Measurements from ENCODE around the gene PRKCQ. TPM values are rescaled to one million over a fixed set of nuclear protein-coding genes. Genes with fewer than 3 reads are reported as not detected.

The PRKCQ gene
- total and polyA plus RNA-seq, 3 donors from 2014 or later: 2.5 to 3.0 (median 2.9) TPM

GRCh38 chr10:6498771-6499170 lies 81.3 kb downstream of the PRKCQ start:
- Histone ChIP-seq H3K4me3 (no peak overlapping the region), H3K4me1 (no peaks in the 10 kb centered on the region), H3K9me3 (no peaks in the 10 kb centered on the region), H3K27me3 (no peaks in the 10 kb centered on the region), H3K36me3 (ENCODE audit: low read depth, missing control alignments) (no peaks in the 10 kb centered on the region), H3K27ac (no peak overlapping the region)
- 91% methylated on average over 2 of the region's 2 CpGs for WGBS, 2 donors
- TF ChIP-seq POLR2A (IDR thresholded peaks at IDR 0.05) (no peak), CTCF (IDR thresholded peaks at IDR 0.05) (no peak)
- intact Hi-C loops (cut with DNase I; ENCODE audit: low total_unique reads): no loop called here
- DNase-seq: no peak

- Histone ChIP-seq H3K27me3 (no peaks in the 10 kb centered on the region), H3K4me1 (no peaks in the 10 kb centered on the region), H3K9me3 (no peaks in the 10 kb centered on the region), H3K36me3 (ENCODE audit: low read depth, missing control alignments) (no peaks in the 10 kb centered on the region), H3K27ac (no peak overlapping the region), H3K4me3 (no peak overlapping the region)
- intact Hi-C loops (cut with DNase I; ENCODE audit: low total_unique reads): no loop called here
- WGBS, 2 donors: 83 to 94% methylated on average over 4 of the region's 4 CpGs
- DNase-seq: no peak
- TF ChIP-seq POLR2A (IDR thresholded peaks at IDR 0.05): no peak
- TF ChIP-seq CTCF (IDR thresholded peaks at IDR 0.05): no peak
Measured at GRCh38 chr10:6497620-6498019, 82.5 kb downstream of the PRKCQ start.

GRCh38 chr10:6494936-6495592 lies 85.0 kb downstream of the PRKCQ start:
- no peak for DNase-seq
- TF ChIP-seq CTCF (IDR thresholded peaks at IDR 0.05) (no peak), POLR2A (IDR thresholded peaks at IDR 0.05) (no peak)
- H3K9me3 ChIP-seq: no peaks in the 10 kb centered on the region
- no peaks in the 10 kb centered on the region for H3K36me3 ChIP-seq (ENCODE audit: low read depth, missing control alignments)
- no peaks in the 10 kb centered on the region for H3K4me1 ChIP-seq
- WGBS, 2 donors: 90 to 93% methylated on average over 13 of the region's 13 CpGs
- intact Hi-C loops (cut with DNase I; ENCODE audit: low total_unique reads): no loop called here
- H3K4me3 ChIP-seq: no peak overlapping the region
- no peaks in the 10 kb centered on the region for H3K27me3 ChIP-seq
- H3K27ac ChIP-seq: no peak overlapping the region

GRCh38 chr10:6494442-6494819 lies 85.6 kb downstream of the PRKCQ start:
- Histone ChIP-seq H3K4me3 (no peak overlapping the region), H3K27ac (no peak overlapping the region), H3K27me3 (no peaks in the 10 kb centered on the region), H3K9me3 (no peaks in the 10 kb centered on the region), H3K4me1 (no peaks in the 10 kb centered on the region), H3K36me3 (ENCODE audit: low read depth, missing control alignments) (no peaks in the 10 kb centered on the region)
- TF ChIP-seq POLR2A (IDR thresholded peaks at IDR 0.05) (no peak), CTCF (IDR thresholded peaks at IDR 0.05) (no peak)
- intact Hi-C loops (cut with DNase I; ENCODE audit: low total_unique reads): no loop called here
- 67 to 84% methylated on average over 2 of the region's 2 CpGs for WGBS, 2 donors
- DNase-seq: no peak

All from testis (tissue), 3 donors.